DND-41 (cell line): ENCODE measurements around the gene ALS2.
"Not testable (repeated sequence)": the region's sequence is repeated elsewhere in the genome, so short reads cannot be mapped to it uniquely, and the experiment has no call there.

Experiments
- ATAC-seq: fragments of 200-7000 bp; cut with Tn5 transposase; 3 replicates; pipeline ENCODE4 v1.9.1; 2021; ENCODE audit warnings: low read depth; ENCODE audit not compliant: insufficient read depth
- DNase-seq: peaks from one replicate; pipeline ENCODE4 v3.0.0-alpha.2; 2020
- H2AFZ ChIP-seq: 2 replicates; pipeline ENCODE4 v1.6.0; 2012; ENCODE audit warnings: low read depth, low read length
- H3K27ac ChIP-seq: 2 replicates; pipeline ENCODE4 v1.5.1; 2012; ENCODE audit warnings: low read length, inconsistent platforms
- H3K27me3 ChIP-seq: fragments of 200-600 bp; sonication (generic); 2 replicates; pipeline ENCODE4 v1.6.0; 2012; ENCODE audit warnings: low read length, mild to moderate bottlenecking, inconsistent platforms; ENCODE audit not compliant: insufficient read depth, poor library complexity
- H3K36me3 ChIP-seq: 2 replicates; pipeline ENCODE4 v1.5.1; 2012; ENCODE audit warnings: low read length, inconsistent platforms; ENCODE audit not compliant: insufficient read depth
- H3K4me1 ChIP-seq: 2 replicates; pipeline ENCODE4 v1.5.1; 2012; ENCODE audit warnings: mild to moderate bottlenecking, low read length; ENCODE audit not compliant: insufficient read depth
- H3K4me2 ChIP-seq: 2 replicates; pipeline ENCODE4 v1.6.0; 2012; ENCODE audit warnings: mild to moderate bottlenecking, moderate library complexity, low read length, inconsistent platforms; ENCODE audit not compliant: insufficient read depth
- H3K4me3 ChIP-seq, 2 experiments: fragments of 200-600 bp in 1 of 2; shearing (Covaris generic) in 1 of 2; 2 replicates each; pipeline ENCODE4 v1.5.1; 2012 to 2016; ENCODE audit warnings: inconsistent platforms in 2 of 2, low read length in 2 of 2, mild to moderate bottlenecking in 2 of 2, low read depth in 1 of 2, moderate library complexity in 1 of 2
- H3K79me2 ChIP-seq: 2 replicates; pipeline ENCODE4 v1.6.0; 2012; ENCODE audit warnings: low read length, inconsistent platforms; ENCODE audit not compliant: insufficient read depth
- H3K9ac ChIP-seq: 2 replicates; pipeline ENCODE4 v1.6.0; 2012; ENCODE audit warnings: low read depth, mild to moderate bottlenecking, inconsistent platforms, low read length, moderate library complexity
- H3K9me3 ChIP-seq: 2 replicates; pipeline ENCODE4 v1.5.1; 2012; ENCODE audit warnings: low read length, moderate library complexity, mild to moderate bottlenecking, inconsistent platforms; ENCODE audit not compliant: insufficient read depth, severe bottlenecking
- H4K20me1 ChIP-seq: 2 replicates; pipeline ENCODE4 v1.6.0; 2012; ENCODE audit warnings: low read length; ENCODE audit not compliant: insufficient read depth
- CTCF ChIP-seq: IDR thresholded peaks from 2 replicates; pipeline ENCODE4 v1.5.1; 2012; ENCODE audit warnings: borderline replicate concordance, low read length, moderate library complexity, mild to moderate bottlenecking; ENCODE audit not compliant: poor library complexity, severe bottlenecking; ENCODE audit errors: extremely low read depth
- EZH2 ChIP-seq: IDR thresholded peaks from 3 replicates; pipeline ENCODE4 v1.6.1; 2012; ENCODE audit warnings: borderline replicate concordance, low read depth, mild to moderate bottlenecking, moderate library complexity, low read length, inconsistent platforms; ENCODE audit not compliant: severe bottlenecking

Gene ALS2

DNA sequence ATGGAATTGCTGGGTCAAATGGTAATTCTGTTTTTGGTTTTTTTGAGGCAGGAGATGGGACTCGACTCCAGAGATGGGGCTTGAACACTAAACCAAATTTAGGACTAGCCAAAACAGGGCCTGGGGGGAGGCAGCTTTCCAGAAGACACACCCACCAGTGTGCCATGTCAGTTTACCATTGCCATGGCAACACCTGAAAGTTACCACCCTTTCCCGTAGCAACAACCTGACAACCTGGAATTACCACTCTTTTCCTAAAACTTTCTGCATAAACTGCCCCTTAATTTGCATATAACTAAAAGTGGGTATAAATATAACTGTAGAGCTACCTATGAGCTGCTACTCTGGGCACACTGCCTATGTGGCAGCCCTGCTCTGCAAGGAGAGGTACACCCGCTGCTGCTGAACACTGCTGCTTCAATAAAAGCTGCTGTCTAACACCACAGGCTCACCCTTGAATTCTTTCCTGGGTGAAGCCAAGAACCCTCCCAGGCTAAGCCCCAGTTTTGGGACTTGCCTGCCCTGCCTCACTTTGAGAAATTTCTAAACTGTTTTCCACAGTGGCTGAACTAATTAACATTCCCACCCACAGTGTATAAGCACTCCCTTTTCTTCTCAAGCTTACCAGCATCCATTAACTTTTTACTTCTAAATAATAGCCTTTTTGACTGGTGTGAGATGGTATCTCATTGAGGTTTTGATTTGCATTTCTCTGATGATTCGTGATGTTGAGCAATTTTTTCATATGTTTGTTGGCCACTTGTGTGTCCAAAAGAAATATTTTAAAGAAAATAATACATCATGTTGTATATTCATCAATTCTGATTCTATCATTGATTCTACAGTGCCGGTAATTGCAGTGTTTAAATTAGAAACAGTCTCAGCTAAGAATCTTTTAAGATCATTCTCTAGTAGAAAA is 36.2 kb upstream of the ALS2 start:
- Histone ChIP-seq H3K4me3 (no peak overlapping the region), H3K79me2 (no peaks in the 10 kb centered on the region), H3K27me3 (peaks cover 17% of the 10 kb centered on the region), H3K4me2 (no peak overlapping the region), H3K9ac (no peak overlapping the region), H4K20me1 (no peaks in the 10 kb centered on the region), H3K36me3 (no peaks in the 10 kb centered on the region), H3K27ac (no peak overlapping the region), H3K4me1 (no peaks in the 10 kb centered on the region), H2AFZ (no peak overlapping the region), H3K9me3 (no peaks in the 10 kb centered on the region)
- TF ChIP-seq EZH2 (no peak), CTCF (no peak)
- no peak for ATAC-seq
- DNase-seq: no peak

- Histone ChIP-seq H3K27me3 (peaks cover 12% of the 10 kb centered on the region), H3K9me3 (no peaks in the 10 kb centered on the region), H3K4me2 (no peak overlapping the region), H3K9ac (no peak overlapping the region), H3K4me1 (no peaks in the 10 kb centered on the region), H4K20me1 (no peaks in the 10 kb centered on the region), H3K36me3 (no peaks in the 10 kb centered on the region), H3K4me3 (no peak overlapping the region), H3K27ac (no peak overlapping the region), H2AFZ (no peak overlapping the region), H3K79me2 (no peaks in the 10 kb centered on the region)
- TF ChIP-seq EZH2 (no peak), CTCF (no peak)
- DNase-seq (no peak), ATAC-seq (no peak)
Measured at GRCh38 chr2:201813996-201814760, 33.4 kb upstream of the ALS2 start.

DNA sequence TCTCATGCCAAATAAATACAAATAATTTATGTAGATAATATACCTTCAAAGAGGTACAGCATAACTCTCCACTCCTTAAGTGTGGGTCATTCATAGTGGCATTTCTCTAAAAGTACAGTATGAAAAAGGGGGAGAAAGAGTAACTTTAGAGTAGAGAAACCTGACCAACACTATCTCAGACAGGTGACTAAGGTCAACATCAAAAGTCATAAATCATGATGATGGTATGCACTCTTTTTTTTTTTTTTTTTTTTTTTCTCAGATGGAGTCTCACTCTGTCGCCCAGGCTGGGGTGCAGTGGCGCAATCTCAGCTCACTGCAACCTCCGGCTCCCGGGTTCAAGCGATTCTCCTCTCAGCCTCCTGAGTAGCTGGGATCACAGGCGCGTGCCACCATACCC is 29.9 kb upstream of the ALS2 start:
- not testable (repeated sequence) for H4K20me1 ChIP-seq, ATAC-seq, H2AFZ ChIP-seq, DNase-seq, H3K27ac ChIP-seq, H3K4me1 ChIP-seq, H3K36me3 ChIP-seq, H3K4me2 ChIP-seq, H3K79me2 ChIP-seq, H3K4me3 ChIP-seq, H3K9me3 ChIP-seq, H3K9ac ChIP-seq
- H3K27me3 ChIP-seq: peaks cover 18% of the 10 kb centered on the region

DNA sequence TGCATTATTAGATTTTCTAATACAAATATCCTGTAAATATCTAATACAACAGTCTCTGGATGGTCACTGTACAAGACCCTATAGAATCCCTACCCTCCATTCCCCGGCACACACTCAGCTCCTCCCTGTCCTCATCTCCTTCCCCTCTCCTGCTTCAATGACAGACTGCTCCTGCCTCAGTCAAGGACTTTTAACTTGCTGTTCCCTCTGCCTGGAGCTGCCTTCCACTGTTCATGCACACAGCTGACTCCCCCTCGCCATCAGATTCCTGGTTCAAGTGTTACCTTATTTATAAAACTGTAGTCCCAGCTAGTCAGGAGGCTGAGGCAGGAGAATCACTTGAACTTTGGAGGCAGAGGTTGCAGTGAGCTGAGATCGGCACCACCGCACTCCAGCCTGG is 28.9 kb upstream of the ALS2 start:
- no peak for ATAC-seq
- no peaks in the 10 kb centered on the region for H3K79me2 ChIP-seq
- H3K4me3 ChIP-seq: no peak overlapping the region
- H3K27me3 ChIP-seq: peaks cover 18% of the 10 kb centered on the region
- no peak overlapping the region for H3K9ac ChIP-seq
- TF ChIP-seq EZH2: no peak
- no peak for TF ChIP-seq CTCF
- DNase-seq: no peak
- H2AFZ ChIP-seq: no peak overlapping the region
- no peaks in the 10 kb centered on the region for H3K9me3 ChIP-seq
- no peak overlapping the region for H3K27ac ChIP-seq
- no peaks in the 10 kb centered on the region for H3K36me3 ChIP-seq
- no peaks in the 10 kb centered on the region for H4K20me1 ChIP-seq
- no peaks in the 10 kb centered on the region for H3K4me1 ChIP-seq
- no peak overlapping the region for H3K4me2 ChIP-seq
